ENCODE measurements around the gene CPEB4.
A peak's percentile ranks its signal among the peaks of the same experiment; 100 is the strongest.

CPEB4 gene

DNA sequence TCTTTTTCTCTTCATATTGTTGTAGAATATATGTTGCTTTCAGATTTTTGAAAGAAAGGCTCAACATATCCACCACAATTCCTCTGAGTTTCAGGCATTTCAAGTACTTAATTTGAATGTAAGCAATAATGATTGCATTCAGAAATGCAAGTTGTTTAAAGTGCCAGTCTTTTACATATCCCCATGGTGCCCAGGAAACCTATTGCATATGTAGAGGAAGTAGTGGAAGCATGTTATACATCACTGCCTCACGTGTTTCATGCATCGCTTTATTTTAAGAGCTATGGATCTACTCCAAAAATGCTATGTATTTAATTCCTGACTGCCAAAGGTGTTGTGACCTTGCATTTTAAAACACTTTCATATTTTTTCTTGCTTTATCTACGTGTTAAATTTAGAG, 28.1 kb downstream of the CPEB4 start:
- no peak for DNase-seq

DNA sequence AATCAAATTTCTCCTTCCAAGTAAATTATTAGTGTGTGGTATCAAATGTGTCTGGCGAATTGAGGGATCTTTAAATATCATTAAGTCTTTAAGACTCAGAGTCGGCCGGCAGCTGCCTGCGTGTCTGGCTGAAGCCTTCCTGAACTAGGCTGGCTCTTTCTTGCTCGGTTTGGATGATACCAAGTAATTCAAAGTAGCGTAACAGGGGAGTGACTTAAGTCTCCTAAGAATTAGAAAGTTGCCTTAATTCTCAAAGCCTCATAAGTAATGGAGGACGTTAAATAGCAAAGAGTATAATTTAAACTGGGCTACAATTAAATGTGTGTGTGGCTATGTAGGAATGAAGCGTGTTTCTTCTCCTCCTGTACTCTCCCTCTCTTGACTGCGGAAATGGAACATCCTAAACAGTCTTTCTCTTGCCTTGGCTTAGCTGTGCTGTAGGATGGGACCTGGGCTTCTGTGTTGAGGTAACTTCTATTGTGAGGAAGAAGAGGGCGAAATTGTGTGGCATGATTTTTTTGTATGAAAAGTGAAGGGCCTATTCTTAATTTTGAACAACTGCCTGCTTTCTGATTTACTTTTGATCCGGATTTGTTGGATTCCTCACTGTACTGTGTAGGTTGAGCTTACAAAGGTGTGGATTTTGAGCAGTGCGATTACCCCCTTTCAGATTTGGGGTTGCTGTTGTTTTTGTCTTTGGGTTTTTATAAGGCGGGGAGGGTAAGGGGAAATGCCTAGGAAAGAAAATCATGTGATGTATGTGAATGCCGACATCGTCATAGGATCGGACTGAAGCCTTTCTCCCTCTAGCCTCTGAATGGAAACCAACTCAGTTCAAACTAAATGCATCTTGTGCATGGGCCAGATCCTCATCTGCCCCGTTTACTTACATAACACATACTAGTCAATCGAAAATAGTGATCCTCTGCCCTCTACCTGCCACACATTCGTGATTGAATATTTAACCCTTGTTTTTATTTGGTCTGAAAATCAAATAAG, 29.9 kb downstream of the CPEB4 start:
- DNase-seq, result peak; percentile 62

DNA sequence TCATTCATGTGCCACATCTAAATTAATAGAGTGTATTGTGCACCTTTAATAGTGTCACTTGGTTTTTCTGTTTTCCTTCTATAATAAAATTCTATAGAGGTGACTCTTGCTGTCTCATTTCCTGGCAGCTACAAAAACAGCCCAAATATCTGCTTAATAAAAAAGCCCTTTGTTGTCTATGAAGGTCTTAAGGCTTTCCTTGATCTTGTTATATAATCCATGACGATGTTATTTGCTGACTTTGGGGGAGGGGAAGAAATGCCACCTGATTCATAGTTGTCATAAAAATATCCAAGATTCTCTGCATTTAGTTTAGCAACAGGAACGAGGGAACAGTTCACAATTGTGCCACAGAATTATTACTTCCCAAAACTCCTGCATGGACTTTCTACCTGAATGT, 31.3 kb downstream of the CPEB4 start:
- DNase-seq, result no peak

DNA sequence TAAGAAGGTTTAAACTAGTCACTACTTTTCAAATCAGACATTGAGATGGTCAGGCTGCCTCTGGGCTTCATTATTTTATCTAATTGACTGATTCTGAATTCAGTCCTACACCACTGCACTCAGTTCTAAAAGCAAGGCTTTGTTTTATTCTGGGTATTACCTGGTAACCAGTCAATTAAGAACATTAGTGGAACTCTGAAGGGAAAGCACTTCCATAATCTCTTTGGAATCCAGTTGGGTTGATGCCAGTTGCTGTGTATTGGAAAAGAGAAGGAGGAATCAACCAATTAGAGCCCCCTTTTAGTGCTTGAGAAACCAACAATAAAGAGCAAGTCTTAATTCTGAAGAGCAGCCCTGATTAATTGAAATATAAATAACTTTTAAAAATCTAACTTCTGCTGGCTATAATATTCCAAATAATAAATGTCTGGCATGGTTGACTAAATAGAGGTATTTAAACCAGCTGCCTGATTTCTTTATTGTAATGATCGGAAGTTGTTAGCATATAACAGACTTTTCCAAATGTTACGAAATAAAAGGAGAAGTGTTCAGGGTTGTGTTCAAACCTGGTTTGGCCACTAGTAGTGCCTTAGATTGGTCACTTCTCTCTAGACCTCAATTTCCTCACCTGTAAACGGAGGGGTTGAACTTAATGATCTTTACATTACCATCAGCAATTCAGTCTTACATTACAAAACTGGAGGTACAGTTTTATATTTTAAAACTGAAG, 32.0 kb downstream of the CPEB4 start:
- no peak for DNase-seq

DNA sequence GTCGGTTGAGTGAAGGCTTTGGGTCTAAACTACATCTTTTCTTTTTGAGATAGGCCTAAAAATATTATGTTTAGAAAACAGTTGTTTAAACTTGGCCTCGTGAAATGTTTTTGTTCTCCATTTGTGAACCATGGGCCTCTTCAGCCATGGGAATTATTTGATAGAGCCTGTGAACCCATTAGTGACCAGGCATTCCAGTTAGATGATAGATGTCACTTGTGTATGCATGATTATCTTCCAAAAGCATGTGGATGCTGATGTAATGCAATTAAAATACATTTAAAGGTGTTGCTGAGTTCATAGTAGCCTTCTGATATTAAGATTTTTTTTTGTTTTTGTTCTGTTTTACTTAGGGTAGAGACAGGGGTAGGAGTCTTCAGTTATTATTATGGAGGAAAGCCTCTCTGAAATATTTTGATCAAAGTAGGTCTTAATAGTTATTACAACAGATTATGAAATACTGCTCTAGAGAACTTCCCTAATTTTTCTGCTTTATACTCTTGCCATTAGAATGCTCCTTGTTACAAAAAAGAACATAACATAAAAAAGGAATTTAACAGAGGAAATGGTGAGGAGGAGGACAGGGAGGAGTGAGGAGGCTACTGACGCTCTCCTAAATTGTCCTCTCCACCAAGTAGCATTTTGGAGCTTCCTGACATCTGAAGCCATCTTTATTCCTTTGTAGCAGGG, 32.9 kb downstream of the CPEB4 start:
- DNase-seq, result no peak

DNA sequence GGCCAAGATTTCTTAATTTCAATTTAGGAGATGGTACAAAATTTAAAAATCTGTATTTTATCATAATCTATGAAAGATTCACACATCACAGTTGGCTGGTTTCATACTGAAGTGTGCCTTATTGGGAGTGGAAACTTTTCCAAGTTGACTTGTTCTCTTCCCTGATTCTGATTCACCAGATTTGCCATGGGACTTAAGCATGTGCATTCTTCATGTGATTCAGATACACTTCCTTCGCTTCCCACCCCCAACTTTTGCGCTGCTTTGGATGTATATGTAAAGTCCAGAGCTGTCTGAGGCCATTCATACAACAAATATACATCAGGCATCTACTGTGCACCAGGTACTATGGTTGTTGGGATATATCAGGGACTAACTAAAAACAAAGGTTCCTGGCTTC, 34.4 kb downstream of the CPEB4 start:
- DNase-seq, result no peak

DNA sequence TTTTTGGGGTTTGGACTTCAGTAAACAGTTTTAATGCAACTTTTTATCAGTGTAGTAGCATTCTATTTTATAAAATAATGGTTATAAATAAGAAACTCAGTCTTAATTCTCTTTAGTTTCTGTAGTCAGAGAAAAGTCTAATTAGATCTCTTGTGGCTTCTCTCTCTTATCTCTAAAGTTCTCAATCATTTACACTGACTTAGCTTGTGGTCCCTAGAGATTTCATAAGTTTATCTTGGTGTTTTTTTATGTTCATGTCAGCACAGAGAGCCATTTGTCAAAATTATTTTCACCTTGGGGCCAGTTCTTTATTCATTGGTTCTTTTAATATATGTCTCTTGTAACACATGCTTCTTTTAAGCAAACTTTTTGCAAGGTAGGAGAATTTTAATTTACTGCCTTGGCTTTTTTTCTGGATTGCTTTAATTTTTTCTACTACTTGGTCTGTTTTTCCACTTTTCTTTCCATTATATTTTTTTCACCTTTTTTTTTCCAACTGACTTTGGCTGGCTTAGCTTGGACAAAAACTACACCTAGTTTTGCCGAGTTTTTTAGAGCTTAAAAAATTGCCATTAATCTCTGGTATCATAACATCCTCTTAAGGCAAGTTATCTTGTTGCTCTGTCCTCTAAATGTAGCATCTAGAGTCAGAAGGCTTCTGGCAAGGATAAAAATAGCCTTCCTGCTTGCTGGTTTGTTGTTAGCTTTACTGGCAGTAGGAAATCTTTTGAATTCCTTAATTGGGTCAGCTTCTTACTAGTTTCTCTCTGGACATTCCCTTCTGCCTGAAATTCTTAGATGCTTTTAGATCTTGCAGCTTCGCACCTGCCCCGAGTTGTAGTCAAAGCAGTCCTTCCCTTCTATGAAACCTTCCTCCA, 35.3 kb downstream of the CPEB4 start:
- DNase-seq, result no peak

DNA sequence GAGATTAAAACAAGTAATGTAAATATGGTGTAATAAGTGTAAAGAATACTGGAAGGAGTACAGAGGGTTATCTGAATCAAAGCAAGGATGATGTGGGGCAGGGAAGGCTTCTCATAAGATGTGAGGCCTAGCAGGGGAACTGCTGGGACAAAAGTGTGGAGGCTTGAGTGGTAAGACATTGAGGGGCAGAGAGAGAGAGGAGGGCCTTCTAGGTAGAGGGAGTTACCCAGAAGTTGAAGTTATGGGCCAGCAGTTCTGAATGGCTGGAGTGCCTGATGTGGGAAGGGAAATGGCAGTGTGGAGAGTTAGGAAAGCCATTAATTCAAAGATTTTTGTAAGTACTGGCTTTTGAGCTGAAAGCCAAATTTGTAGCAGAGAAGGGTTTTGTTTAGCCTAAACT, 36.8 kb downstream of the CPEB4 start:
- no peak for DNase-seq

DNA sequence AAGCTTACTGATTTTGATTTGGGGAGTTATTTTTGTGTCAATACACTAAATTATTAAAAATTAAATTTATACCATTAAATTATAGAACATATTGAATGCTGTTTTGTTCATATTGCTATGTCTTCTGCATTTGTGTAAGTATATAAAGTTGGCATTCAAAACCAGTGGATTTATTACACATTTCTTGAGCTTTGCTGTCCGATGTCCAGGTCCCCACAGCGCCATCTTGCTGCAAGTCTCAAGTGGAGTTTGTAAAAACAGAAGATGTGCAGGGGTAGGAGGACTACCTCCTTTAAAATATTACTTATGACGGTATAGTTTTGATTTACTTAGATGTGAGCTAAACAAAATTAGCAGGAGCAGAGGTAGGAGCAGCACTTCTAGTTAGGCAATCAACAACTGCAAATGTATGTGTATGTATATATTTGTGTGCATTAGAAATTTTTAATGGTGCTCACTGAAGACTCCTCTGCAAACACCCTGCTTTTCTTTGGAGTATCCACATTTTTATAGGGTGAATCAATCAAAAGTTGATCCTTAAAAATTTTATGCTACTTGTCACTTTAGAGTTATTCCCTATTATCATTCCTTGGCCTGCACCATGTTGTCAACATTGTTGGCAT, 37.4 kb downstream of the CPEB4 start:
- no peak for DNase-seq

DNA sequence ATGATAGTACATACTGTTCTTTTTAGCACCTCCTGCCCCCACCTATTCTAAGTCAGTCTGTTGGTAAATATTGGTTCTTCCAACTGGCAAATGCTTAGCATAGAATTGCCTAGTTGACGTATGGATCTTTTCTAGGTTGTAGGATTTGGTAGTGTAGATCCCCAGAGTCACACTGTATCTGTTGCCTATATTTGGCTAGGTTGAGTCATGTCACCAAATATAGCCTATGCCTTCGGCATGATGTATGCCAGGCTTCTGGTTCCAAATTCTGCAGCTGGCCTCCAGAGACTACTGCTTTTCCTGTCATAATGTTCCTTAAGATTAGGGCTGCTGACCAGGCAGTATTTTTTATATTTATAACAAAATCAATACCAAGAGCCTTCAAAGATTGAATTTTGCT, 38.2 kb downstream of the CPEB4 start:
- DNase-seq, result no peak

DNA sequence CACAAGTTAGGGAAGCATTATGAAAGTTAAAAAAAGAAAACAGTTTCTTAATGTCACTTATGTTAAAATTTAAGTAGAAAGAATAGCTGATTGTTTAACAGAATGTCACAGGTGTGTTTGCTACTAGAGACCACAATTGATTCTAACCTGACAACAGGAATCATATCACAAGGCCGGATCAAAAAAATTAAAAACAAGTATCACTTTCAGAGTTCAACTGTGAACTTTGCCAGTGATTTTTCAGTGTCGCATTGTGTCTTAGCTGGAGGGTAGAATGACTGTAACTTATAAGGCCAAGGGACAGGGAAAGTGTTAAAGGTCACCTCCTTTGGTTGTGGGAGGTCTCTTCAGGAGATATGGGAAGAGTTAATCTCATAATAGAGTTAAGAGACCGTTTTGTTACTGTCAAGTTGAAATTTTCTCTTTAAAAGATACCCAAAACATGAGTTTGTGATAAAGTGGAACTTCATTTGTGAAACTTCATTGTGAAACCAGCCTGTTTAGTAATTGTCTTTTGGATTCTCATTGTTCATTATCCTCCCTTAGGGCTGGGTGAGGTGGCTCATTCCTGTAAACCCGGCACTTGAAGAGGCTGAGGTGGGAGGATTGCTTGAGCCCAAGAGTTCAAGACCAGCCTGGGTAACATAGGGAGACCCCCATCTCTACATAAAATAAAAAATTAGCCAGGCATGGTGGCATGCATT, 40.9 kb downstream of the CPEB4 start:
- no peak for DNase-seq

DNA sequence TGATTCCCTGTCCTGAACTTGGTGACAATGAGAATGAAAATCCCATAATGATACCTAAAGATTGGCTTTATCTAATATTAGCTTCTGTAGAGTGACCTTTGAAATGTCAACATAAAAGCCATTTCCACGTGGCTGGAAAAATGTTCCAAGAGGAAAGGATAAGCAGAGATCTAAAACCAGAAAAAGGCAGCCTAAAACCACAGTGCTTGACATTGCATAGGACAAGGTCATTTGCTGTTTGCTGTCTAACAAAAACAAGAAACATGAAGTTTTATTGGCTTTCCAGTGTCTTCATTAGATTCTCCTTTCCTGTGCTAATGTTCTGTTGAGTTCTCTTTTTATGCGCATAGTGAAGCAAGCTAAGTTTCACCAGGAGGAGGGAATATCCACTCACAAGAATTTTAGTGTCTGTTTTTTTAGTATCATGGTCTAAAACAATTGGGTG, 44.6 kb downstream of the CPEB4 start:
- DNase-seq, result no peak

DNA sequence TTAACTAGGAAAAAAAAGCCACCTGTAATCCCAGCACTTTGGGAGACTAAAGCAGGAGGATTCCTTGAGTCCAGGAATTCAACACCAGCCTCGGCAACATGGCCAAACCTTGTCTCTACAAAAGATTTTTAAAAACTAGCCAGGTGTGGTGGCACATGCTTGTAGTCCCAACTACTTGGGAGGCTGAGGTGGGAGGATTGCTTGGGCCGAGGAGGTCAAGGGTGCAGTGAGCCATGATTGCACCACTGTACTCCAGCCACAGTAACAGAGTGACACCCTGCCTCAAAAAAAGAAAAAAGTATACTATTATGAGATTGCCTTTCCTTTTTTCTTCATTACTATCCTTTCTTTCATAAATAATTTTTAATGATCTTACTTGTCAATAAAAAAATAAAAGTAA, 45.8 kb downstream of the CPEB4 start:
- DNase-seq, result no peak

DNA sequence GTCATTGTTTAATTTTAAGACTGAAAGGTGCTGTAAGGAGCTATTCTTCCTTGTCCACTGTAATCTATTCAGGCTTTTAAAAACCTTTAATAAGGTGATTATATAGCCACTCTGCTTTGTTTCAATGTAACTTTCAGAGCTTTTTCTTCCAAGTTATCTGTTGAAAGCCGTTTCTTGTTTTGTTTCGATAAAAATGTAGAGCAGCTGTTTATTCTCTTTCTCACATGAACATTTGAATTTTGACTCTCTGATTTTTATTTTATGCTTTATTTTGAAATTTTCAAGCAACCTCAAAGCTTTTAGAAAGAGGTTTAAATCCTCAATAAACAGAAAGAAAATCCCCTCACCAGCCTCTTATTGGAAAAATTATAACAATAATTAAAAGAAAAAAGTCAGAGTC, 47.2 kb downstream of the CPEB4 start:
- no peak for DNase-seq

DNA sequence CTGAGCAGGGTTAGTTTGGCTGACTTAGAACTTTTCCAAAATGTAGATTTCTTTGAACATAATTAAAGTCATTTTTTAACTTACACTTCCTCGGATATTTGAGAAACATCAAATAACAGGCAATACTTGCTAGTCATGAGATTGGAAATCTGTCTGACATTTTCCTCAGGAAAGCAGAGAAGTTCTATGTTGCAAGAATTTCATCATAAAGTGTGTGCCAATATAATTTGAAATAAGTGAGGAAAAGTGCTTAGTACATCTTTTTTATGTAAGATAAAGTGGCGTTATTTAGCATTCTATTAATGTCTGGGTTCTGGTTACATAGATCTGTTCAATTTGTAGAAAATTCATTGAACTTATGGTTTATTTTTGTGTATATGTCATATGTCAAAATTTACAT, 52.1 kb downstream of the CPEB4 start:
- DNase-seq, result no peak

DNA sequence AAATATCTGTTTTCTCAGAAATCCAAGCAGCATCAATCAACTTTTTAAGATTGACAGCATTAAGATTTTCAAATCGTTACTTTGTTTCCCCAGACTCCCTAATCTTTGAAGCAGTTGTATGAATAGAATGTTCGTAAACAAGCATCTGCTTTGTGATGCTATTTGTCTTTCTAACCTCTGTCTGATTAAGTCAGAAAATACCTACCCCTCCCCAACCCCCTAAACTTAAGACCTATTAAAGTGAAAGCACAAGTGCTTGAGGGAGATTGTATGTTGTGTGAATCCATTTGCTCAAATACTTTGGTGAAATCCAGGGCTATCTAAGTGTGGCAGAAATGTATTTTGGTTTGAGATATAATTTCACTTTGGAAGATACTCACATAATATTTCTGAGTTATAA, 53.0 kb downstream of the CPEB4 start:
- DNase-seq, result no peak

DNA sequence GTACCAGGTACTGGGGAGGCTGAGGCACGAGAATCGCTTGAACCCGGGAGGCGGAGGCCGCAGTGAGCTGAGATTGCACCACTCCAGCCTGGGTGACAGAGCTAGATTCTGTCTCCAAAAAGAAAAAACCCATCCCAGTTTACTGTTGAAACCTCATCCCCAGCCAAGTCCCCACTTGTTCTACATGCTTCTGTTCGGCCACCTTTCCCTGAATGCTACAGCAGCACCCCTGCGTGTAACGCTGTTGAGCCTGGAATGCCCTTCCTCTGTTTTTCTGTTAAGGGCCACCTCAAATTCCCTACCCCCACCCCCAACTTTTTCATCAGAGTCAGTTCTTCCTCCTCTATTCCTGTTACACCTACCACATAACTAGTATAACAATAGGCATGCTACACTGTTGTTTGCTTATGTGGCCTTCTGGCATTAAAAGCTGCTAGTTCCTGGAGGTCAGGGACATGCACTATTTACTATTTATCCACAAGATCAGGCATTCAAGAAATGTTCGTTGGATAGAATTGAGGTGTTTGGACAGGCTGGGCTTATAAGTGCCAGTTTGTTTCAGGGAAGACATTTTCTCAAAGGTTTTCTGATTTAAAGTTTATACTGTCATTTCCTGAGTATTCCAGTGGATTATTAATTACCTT, 53.7 kb downstream of the CPEB4 start:
- no peak for DNase-seq

DNA sequence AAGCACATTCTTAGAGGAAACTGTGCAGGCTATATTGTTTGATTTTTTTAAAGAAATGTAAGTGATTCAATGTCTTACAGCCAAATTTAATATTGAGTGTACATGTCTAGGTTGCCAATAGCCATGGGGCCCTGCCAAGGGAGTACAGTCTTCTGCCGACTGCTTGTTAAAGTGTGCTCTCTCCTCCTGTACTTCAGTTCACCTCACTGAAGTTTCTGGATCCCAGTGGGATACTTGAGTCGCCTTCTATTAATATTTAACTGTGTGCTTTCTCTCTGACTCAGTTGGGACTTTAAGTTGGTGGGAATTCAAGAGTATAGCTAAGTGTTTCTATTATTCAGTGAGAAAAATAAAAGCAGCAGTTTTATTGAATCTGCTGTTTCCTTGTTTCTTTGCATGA, 56.4 kb downstream of the CPEB4 start:
- no peak for DNase-seq

DNA sequence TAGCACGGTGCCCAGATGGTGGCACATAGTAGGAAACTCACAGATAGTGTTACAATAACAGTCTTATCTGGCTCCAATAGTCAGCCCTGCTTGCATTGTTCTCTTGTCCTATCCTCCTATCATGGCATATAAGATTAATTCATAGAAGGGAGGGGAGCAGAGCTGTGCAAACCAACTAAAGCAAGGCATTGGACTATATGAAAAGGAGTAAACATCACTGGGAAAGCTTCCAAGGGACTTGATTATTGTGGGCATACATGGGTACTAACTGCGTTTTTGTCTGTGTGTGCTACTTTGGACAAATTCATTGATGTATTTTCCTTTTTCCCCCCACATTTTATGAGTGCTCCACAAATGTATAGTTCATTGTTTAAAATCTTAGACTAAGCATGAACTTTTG, 57.0 kb downstream of the CPEB4 start:
- DNase-seq, result no peak

DNA sequence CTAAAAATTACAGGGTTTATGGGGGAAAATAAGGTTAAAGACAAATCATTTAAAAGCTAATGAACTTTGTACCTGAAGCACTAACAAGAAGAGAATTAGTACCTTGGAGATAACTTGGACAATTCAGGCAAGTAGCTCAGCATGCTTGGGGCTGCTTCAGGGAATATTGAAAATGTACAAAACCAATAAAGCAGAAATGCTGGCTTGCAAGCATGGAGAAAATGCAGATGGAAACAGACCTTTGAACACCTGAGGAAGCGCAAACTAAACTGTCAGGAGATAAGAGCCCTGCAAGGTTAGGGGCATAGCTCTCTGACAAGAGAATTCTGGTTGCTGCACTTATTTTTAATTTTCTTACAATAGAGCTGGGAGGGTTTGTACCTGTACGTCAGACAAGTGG, 58.2 kb downstream of the CPEB4 start:
- no peak for DNase-seq

DNA sequence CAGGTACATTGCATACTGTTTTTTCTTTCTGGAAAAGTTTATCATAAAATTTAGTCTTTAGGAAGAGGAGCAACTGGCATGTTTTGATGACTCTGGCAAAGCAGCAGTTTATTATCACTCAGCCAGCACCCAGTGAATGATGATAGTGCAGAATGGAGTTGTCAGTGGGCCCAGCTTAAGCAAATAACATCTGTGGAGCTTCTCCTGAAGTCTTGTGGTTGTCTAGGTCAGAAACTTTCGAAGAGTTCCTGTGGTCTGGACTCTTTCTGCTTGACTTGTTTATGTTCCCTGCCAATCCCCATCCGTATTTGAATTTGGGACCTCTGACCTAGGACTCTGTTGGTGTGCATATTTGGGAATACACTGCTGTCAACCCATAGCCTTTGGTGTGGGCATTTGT, 62.7 kb downstream of the CPEB4 start:
- no peak for DNase-seq
